Activated B cell treated with CpG ODN at 0.5 μM for 24 hours (primary cell): ENCODE measurements around the gene FCN1. TPM values are rescaled to one million over a fixed set of nuclear protein-coding genes. Genes with fewer than 3 reads are reported as not detected.

Source experiments
- ATAC-seq: fragments of 200-7000 bp; cut with Tn5 transposase; one replicate; pipeline ENCODE4 v1.10.0; 2021; ENCODE audit warnings: low read depth, mild to moderate bottlenecking, moderate library complexity
- CTCF ChIA-PET: fragments of 350-600 bp; sonication (Branson Sonifier 250); formaldehyde crosslinking; loops from one replicate; lab custom pipeline; 2021; ENCODE audit warnings: antibody characterized with exemption; lab: Charles Lee
- POLR2A ChIA-PET: fragments of 350-600 bp; sonication (Branson Sonifier 250); formaldehyde crosslinking; loops from one replicate; lab custom pipeline; 2021; ENCODE audit warnings: antibody characterized with exemption; lab: Charles Lee
- DNase-seq: peaks from one replicate; pipeline ENCODE4 v3.0.0; 2022
- H3K27ac Mint-ChIP-seq: one replicate; pipeline ENCODE4 v1.8.0; 2020; ENCODE audit warnings: mixed read lengths
- H3K27me3 Mint-ChIP-seq: one replicate; pipeline ENCODE4 v1.8.0; 2021; ENCODE audit warnings: mixed read lengths
- H3K36me3 Mint-ChIP-seq: one replicate; pipeline ENCODE4 v1.8.0; 2021; ENCODE audit warnings: low read depth, mixed read lengths
- H3K4me1 Mint-ChIP-seq: one replicate; pipeline ENCODE4 v1.8.0; 2021; ENCODE audit warnings: mixed read lengths
- H3K4me3 Mint-ChIP-seq: one replicate; pipeline ENCODE4 v1.8.0; 2020; ENCODE audit warnings: mild to moderate bottlenecking, mixed read lengths
- H3K9me3 Mint-ChIP-seq: one replicate; pipeline ENCODE4 v1.8.0; 2020; ENCODE audit warnings: mixed read lengths
- CTCF ChIP-seq: fragments of 200-600 bp; IDR thresholded peaks from one replicate; pipeline ENCODE4 v1.8.0; 2022; ENCODE audit warnings: antibody characterized with exemption, mild to moderate bottlenecking
- intact Hi-C: fragments of 100-400 bp; cut with micrococcal nuclease; formaldehyde crosslinking; loops from one replicate; pipeline ENCODE4 v1.15.1; 2024
- total RNA-seq: library from RNA; stranded (reverse); gene quantifications from 2 replicates; pipeline ENCODE4 v1.2.3, GENCODE V29; 2022

Gene FCN1
- total RNA-seq, 1 donor from 2014 or later: 0.44 TPM

DNA sequence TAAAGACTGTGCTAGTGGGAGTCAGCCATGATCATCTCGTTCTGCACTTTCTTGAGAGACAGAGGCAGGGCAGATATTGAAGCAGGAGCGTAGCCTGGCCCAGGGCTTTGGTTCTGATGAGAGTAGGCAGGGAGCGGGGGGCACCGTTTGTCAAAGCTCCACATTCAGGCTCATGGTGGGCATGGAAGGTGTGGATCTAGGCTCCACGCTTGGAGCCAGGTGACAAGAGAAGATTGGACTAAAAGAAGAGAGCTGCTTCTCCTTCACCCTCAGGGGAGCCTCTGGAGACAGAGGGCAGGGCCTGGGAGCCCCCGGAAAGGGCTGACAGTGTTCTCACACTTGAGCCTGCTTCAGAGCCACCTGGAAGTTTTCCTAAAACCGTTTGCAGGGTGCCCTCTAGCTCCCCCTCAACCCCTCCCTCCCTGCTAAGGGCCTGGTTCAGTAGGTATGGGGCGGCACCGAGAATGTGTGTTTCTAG lies 61.8 kb downstream of the FCN1 start:
- Mint-ChIP-seq H3K9me3 (peaks cover 4% of the 10 kb centered on the region), H3K4me3 (no peak overlapping the region), H3K27ac (no peak overlapping the region), H3K4me1 (peaks cover 4% of the 10 kb centered on the region), H3K36me3 (no peaks in the 10 kb centered on the region), H3K27me3 (peaks cover 20% of the 10 kb centered on the region)
- ATAC-seq (no peak), DNase-seq (no peak)
- no peak for TF ChIP-seq CTCF
- ChIA-PET CTCF (no interaction called here), POLR2A (no interaction called here)
- intact Hi-C loops: no loop called here

Other genes with a start within 250 kb of the FCN1 start
- gene FCN2, start 37.1 kb downstream of the FCN1 start, total RNA-seq: not detected in 2 replicates
- not detected in 2 replicates for gene OLFM1, start 169.8 kb upstream of the FCN1 start, total RNA-seq